ENCODE results near the gene ELOVL7. TPM values are rescaled to one million over a fixed set of nuclear protein-coding genes. Genes with fewer than 3 reads are reported as not detected.

ELOVL7 gene
- polyA plus RNA-seq, 2 of the 4 experiments (the other 2 are of a cell fraction), result 8.3 to 12.3 TPM

- H3K4me2 ChIP-seq, result peak overlapping the region; percentile 86
- FAIRE-seq, result no peak
- ChIA-PET POLR2A (interaction anchor here (1.0 kb wide), 1 partner anchor 155 kb away, joined by 3 read pairs; no protein-coding TSS in a partner anchor), CTCF (interaction anchor here (1.4 to 2.8 kb wide), 7 partner anchors 9 to 174 kb away, joined by 4 to 17 read pairs (median 7); partner anchors contain the start of gene DEPDC1B)
- no peaks in the 10 kb centered on the region for H3K9me3 ChIP-seq
- H3K4me3 ChIP-seq, result peak overlapping the region; percentile 97
- TF ChIP-seq RCOR1 (IDR thresholded peaks at IDR 0.05; ENCODE audit: low read depth, low read length), result no peak
- no peak for TF ChIP-seq KDM5A (IDR thresholded peaks at IDR 0.05)
- no peak for TF ChIP-seq ZFP36 (IDR thresholded peaks at IDR 0.05; ENCODE audit: borderline replicate concordance, partially characterized antibody)
- TF ChIP-seq, protein P1, sequence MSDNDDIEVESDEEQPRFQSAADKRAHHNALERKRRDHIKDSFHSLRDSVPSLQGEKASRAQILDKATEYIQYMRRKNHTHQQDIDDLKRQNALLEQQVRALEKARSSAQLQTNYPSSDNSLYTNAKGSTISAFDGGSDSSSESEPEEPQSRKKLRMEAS (IDR thresholded peaks at IDR 0.05), result no peak
- TF ChIP-seq E2F6 (IDR thresholded peaks at IDR 0.05; ENCODE audit: borderline replicate concordance, low read depth), result no peak
- no peak for TF ChIP-seq FOSL2 (IDR thresholded peaks at IDR 0.05)
- no peak for TF ChIP-seq FOSL2 (CRISPR knock-in tag; IDR thresholded peaks at IDR 0.05)
- TF ChIP-seq PHF8 (IDR thresholded peaks at IDR 0.05; ENCODE audit: borderline replicate concordance, low read depth), result no peak
- peak; percentile 10 to 13 for DNase-seq (ENCODE audit: low read depth in 1 of 2, low spot score in 1 of 2)
- H3K27ac ChIP-seq, result peak overlapping the region; percentile 75 to 88
- H3K4me1 ChIP-seq, result peaks cover 6% of the 10 kb centered on the region; the same call in 1 of the 3 replicates
- peak; percentile 48 to 73; a peak in 4 of 6 replicates for ATAC-seq
- 5% methylated on average over 30 of the region's 49 CpGs for WGBS (ENCODE audit: missing lambda C conversion rate)
Measured at GRCh38 chr5:60843386-60843935, 608 bp downstream of the ELOVL7 start.

DNA sequence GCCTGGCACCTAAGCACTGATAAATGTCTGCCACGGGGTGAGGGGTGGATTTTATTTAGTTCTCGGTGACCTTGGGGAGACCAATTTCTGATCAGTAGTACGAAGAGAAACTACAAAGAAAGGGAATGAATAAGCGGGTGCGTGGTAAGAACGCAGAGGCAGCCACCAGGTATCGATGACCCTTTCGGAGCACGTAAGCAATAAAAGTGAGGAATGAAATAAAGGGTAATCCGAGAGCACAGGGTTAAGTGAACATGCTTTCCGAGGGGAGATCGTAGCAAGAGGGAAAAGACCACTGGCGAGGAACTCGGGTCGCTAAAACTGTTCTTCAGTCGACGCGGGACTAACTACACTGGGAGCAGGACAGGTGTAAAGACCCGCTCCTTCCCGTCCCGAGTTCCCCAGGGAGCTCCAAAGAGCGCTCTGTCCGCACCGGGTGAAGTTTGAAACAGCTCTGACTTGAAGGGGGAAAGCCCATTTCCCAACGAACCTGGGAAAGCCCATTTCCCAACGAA lies 1.1 kb downstream of the ELOVL7 start:
- Histone ChIP-seq H3K9me3 (no peaks in the 10 kb centered on the region), H3K4me1 (peaks cover 6% of the 10 kb centered on the region; the same call in 1 of the 3 replicates), H3K4me3 (peak overlapping the region; percentile 97), H3K4me2 (peak overlapping the region; percentile 86), H3K27ac (peak overlapping the region in 1 of 2 experiments; percentile 88; a peak in 4 of 6 replicates)
- WGBS (ENCODE audit: missing lambda C conversion rate), result 77% methylated on average over 25 of the region's 26 CpGs
- no peak for DNase-seq (ENCODE audit: low read depth in 1 of 2, low spot score in 1 of 2)
- POLR2A ChIA-PET, result no interaction called here
- no peak for TF ChIP-seq SREBF2 (IDR thresholded peaks at IDR 0.05)
- no peak for TF ChIP-seq MAZ (IDR thresholded peaks at IDR 0.05; ENCODE audit: borderline replicate concordance, low read depth, low read length)
- no peak for TF ChIP-seq NPAS2 (CRISPR knock-in tag; IDR thresholded peaks at IDR 0.05; ENCODE audit: borderline replicate concordance)
- ATAC-seq, result peak in 1 of 2 experiments; percentile 41; a peak in 3 of 6 replicates
- CTCF ChIA-PET, result interaction anchor here (1.4 to 2.8 kb wide), 6 partner anchors 9 to 174 kb away, joined by 4 to 17 read pairs (median 6); partner anchors contain the start of gene DEPDC1B
- no peak for FAIRE-seq

- no peak overlapping the region for H3K27ac ChIP-seq
- no peak for DNase-seq (ENCODE audit: low read depth in 1 of 2, low spot score in 1 of 2)
- WGBS (ENCODE audit: missing lambda C conversion rate), result 83% methylated on average over 2 of the region's 2 CpGs
- no peaks in the 10 kb centered on the region for H3K9me3 ChIP-seq
- peaks cover 8% of the 10 kb centered on the region for H3K4me1 ChIP-seq
- no peak overlapping the region for H3K4me3 ChIP-seq
- FAIRE-seq, result no peak
- ChIA-PET CTCF (no interaction called here), POLR2A (no interaction called here)
- ATAC-seq, result no peak
- TF ChIP-seq RNF2 (IDR thresholded peaks at IDR 0.05; ENCODE audit: borderline replicate concordance, low read depth) (no peak), FOSB (CRISPR knock-in tag; IDR thresholded peaks at IDR 0.05) (no peak), JUNB (IDR thresholded peaks at IDR 0.05) (no peak), EHF (CRISPR knock-in tag; IDR thresholded peaks at IDR 0.05) (no peak), HEYL (CRISPR knock-in tag; IDR thresholded peaks at IDR 0.05) (no peak), RAD21 (conservative IDR thresholded peaks at IDR 0.05 in 1 of 2, IDR thresholded peaks at IDR 0.05 in 1 of 2) (no peak), CBX2 (IDR thresholded peaks at IDR 0.05; ENCODE audit: borderline replicate concordance, low read depth) (no peak), ZFP36 (IDR thresholded peaks at IDR 0.05; ENCODE audit: borderline replicate concordance, partially characterized antibody) (no peak), E2F6 (IDR thresholded peaks at IDR 0.05; ENCODE audit: borderline replicate concordance, low read depth) (no peak), RFX5 (IDR thresholded peaks at IDR 0.05) (no peak)
- TF ChIP-seq, protein P2, sequence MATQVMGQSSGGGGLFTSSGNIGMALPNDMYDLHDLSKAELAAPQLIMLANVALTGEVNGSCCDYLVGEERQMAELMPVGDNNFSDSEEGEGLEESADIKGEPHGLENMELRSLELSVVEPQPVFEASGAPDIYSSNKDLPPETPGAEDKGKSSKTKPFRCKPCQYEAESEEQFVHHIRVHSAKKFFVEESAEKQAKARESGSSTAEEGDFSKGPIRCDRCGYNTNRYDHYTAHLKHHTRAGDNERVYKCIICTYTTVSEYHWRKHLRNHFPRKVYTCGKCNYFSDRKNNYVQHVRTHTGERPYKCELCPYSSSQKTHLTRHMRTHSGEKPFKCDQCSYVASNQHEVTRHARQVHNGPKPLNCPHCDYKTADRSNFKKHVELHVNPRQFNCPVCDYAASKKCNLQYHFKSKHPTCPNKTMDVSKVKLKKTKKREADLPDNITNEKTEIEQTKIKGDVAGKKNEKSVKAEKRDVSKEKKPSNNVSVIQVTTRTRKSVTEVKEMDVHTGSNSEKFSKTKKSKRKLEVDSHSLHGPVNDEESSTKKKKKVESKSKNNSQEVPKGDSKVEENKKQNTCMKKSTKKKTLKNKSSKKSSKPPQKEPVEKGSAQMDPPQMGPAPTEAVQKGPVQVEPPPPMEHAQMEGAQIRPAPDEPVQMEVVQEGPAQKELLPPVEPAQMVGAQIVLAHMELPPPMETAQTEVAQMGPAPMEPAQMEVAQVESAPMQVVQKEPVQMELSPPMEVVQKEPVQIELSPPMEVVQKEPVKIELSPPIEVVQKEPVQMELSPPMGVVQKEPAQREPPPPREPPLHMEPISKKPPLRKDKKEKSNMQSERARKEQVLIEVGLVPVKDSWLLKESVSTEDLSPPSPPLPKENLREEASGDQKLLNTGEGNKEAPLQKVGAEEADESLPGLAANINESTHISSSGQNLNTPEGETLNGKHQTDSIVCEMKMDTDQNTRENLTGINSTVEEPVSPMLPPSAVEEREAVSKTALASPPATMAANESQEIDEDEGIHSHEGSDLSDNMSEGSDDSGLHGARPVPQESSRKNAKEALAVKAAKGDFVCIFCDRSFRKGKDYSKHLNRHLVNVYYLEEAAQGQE (IDR thresholded peaks at IDR 0.05), result no peak
- no peak overlapping the region for H3K4me2 ChIP-seq
Measured at GRCh38 chr5:60841361-60841760, 2.7 kb downstream of the ELOVL7 start.

Measured in A549 (cell line).